ENCODE results near the gene PTPN1. TPM values are rescaled to one million over a fixed set of nuclear protein-coding genes. Genes with fewer than 3 reads are reported as not detected.

The PTPN1 gene
- total RNA-seq, 4 donors from 2014 or later, result 13.8 to 40.4 (median 22.0) TPM

GRCh38 chr20:50561379-50562078 is 51.3 kb downstream of the PTPN1 start:
- H3K4me3 ChIP-seq, result no peak overlapping the region
- peaks cover 0 to 3% (median 0%) of the 10 kb centered on the region in 4 donors for H3K4me1 ChIP-seq
- H3K27ac ChIP-seq, result peak overlapping the region in 2 of 4 donors; percentile 8 to 11
- H3K36me3 ChIP-seq, result peaks cover 0 to 43% (median 0%) of the 10 kb centered on the region in 3 donors
- no peak for DNase-seq
- no peaks in the 10 kb centered on the region for H3K9me3 ChIP-seq
- TF ChIP-seq CTCF (IDR thresholded peaks at IDR 0.05) (no peak), POLR2A (IDR thresholded peaks at IDR 0.05) (no peak)
- H3K27me3 ChIP-seq, result no peaks in the 10 kb centered on the region

GRCh38 chr20:50562262-50562701 is 52.1 kb downstream of the PTPN1 start:
- DNase-seq, result no peak
- no peaks in the 10 kb centered on the region for H3K27me3 ChIP-seq
- H3K4me3 ChIP-seq, result no peak overlapping the region
- H3K36me3 ChIP-seq, result peaks cover 0 to 48% (median 0%) of the 10 kb centered on the region in 3 donors
- no peaks in the 10 kb centered on the region for H3K9me3 ChIP-seq
- H3K27ac ChIP-seq, result no peak overlapping the region
- TF ChIP-seq POLR2A (IDR thresholded peaks at IDR 0.05) (no peak), CTCF (IDR thresholded peaks at IDR 0.05) (no peak)
- H3K4me1 ChIP-seq, result peaks cover 0 to 3% (median 0%) of the 10 kb centered on the region in 4 donors

- TF ChIP-seq POLR2A (IDR thresholded peaks at IDR 0.05) (no peak), CTCF (IDR thresholded peaks at IDR 0.05) (no peak)
- H3K4me1 ChIP-seq, result peaks cover 0 to 3% (median 0%) of the 10 kb centered on the region in 4 donors
- H3K27ac ChIP-seq, result no peak overlapping the region
- no peak for DNase-seq
- H3K36me3 ChIP-seq, result peaks cover 0 to 59% (median 0%) of the 10 kb centered on the region in 3 donors
- no peak overlapping the region for H3K4me3 ChIP-seq
- H3K9me3 ChIP-seq, result no peaks in the 10 kb centered on the region
- H3K27me3 ChIP-seq, result no peaks in the 10 kb centered on the region
Observed at GRCh38 chr20:50563133-50563944, 53.2 kb downstream of the PTPN1 start.

- Histone ChIP-seq H3K36me3 (peaks cover 0 to 75% (median 0%) of the 10 kb centered on the region in 3 donors), H3K4me3 (no peak overlapping the region), H3K27me3 (no peaks in the 10 kb centered on the region), H3K9me3 (no peaks in the 10 kb centered on the region), H3K27ac (no peak overlapping the region), H3K4me1 (peaks cover 0 to 5% (median 1%) of the 10 kb centered on the region in 4 donors)
- no peak for TF ChIP-seq POLR2A (IDR thresholded peaks at IDR 0.05)
- TF ChIP-seq CTCF (IDR thresholded peaks at IDR 0.05), result no peak
- DNase-seq, result no peak
Observed at GRCh38 chr20:50565383-50565782, 55.2 kb downstream of the PTPN1 start.

GRCh38 chr20:50565871-50566270 is 55.7 kb downstream of the PTPN1 start:
- Histone ChIP-seq H3K4me3 (no peak overlapping the region), H3K9me3 (no peaks in the 10 kb centered on the region), H3K4me1 (peaks cover 0 to 5% (median 1%) of the 10 kb centered on the region in 4 donors), H3K27me3 (no peaks in the 10 kb centered on the region), H3K27ac (no peak overlapping the region), H3K36me3 (peaks cover 0 to 75% (median 0%) of the 10 kb centered on the region in 3 donors)
- TF ChIP-seq POLR2A (IDR thresholded peaks at IDR 0.05) (no peak), CTCF (IDR thresholded peaks at IDR 0.05) (no peak)
- no peak for DNase-seq

Data from Peyer's patch (tissue), 4 donors.